CD8-positive, alpha-beta memory T cell (primary cell): ENCODE data around the gene TPPP3. TPM values are rescaled to one million over a fixed set of nuclear protein-coding genes. Genes with fewer than 3 reads are reported as not detected.
"Not testable (repeated sequence)": the region's sequence is repeated elsewhere in the genome, so short reads cannot be mapped to it uniquely, and the experiment has no call there.

ENCODE experiments used
- CTCF ChIA-PET: fragments of 350-600 bp; sonication (Branson Sonifier 250); formaldehyde crosslinking; loops from one replicate; lab custom pipeline; 2021; ENCODE audit warnings: antibody characterized with exemption; lab: Charles Lee
- POLR2A ChIA-PET: fragments of 350-600 bp; sonication (Branson Sonifier 250); formaldehyde crosslinking; loops from one replicate; lab custom pipeline; 2021; ENCODE audit warnings: antibody characterized with exemption; lab: Charles Lee
- DNase-seq, 5 donors: peaks; one replicate each; pipeline versions ENCODE4 v3.0.0 to v3.0.0-alpha.2; 2020 to 2022; ENCODE audit warnings: mixed read lengths in 1 of 5
- H3K27ac ChIP-seq: one replicate; pipeline ENCODE4 v1.7.0; 2013; ENCODE audit warnings: low read depth, mild to moderate bottlenecking, low read length, moderate library complexity
- H3K27me3 ChIP-seq: 2 replicates; pipeline ENCODE4 v1.7.0; 2013; ENCODE audit warnings: low read length, mild to moderate bottlenecking; ENCODE audit not compliant: insufficient read depth, poor library complexity, severe bottlenecking
- H3K36me3 ChIP-seq: 2 replicates; pipeline ENCODE4 v1.7.0; 2013; ENCODE audit warnings: mild to moderate bottlenecking, low read length, moderate library complexity; ENCODE audit not compliant: insufficient read depth
- H3K4me1 ChIP-seq: 2 replicates; pipeline ENCODE4 v1.7.0; 2013; ENCODE audit warnings: mild to moderate bottlenecking, low read length, moderate library complexity; ENCODE audit not compliant: insufficient read depth
- H3K4me3 ChIP-seq: 2 replicates; pipeline ENCODE4 v1.7.0; 2013; ENCODE audit warnings: mild to moderate bottlenecking, low read length
- H3K9me3 ChIP-seq: 2 replicates; pipeline ENCODE4 v1.7.0; 2013; ENCODE audit warnings: mild to moderate bottlenecking, low read length
- H3K27ac Mint-ChIP-seq, 8 donors: one replicate each; pipeline ENCODE4 v1.8.0; 2020 to 2021; ENCODE audit warnings: mixed read lengths in 8 of 8, mild to moderate bottlenecking in 6 of 8, inconsistent platforms in 3 of 8, moderate library complexity in 3 of 8
- H3K27me3 Mint-ChIP-seq, 2 donors: one replicate each; pipeline ENCODE4 v1.8.0; 2020 to 2021; ENCODE audit warnings: mixed read lengths in 2 of 2, mild to moderate bottlenecking in 1 of 2, moderate library complexity in 1 of 2
- H3K36me3 Mint-ChIP-seq, 3 donors: one replicate each; pipeline ENCODE4 v1.8.0; 2020 to 2021; ENCODE audit warnings: mixed read lengths in 3 of 3, inconsistent platforms in 1 of 3, mild to moderate bottlenecking in 1 of 3
- H3K4me1 Mint-ChIP-seq, 3 donors: one replicate each; pipeline ENCODE4 v1.8.0; 2020 to 2021; ENCODE audit warnings: mixed read lengths in 3 of 3, inconsistent platforms in 1 of 3, mild to moderate bottlenecking in 1 of 3
- H3K4me3 Mint-ChIP-seq, 7 donors: one replicate each; pipeline ENCODE4 v1.8.0; 2020 to 2021; ENCODE audit warnings: mixed read lengths in 7 of 7, mild to moderate bottlenecking in 6 of 7, moderate library complexity in 4 of 7, inconsistent platforms in 2 of 7
- H3K9me3 Mint-ChIP-seq, 5 donors: one replicate each; pipeline ENCODE4 v1.8.0; 2020 to 2022; ENCODE audit warnings: mixed read lengths in 5 of 5, mild to moderate bottlenecking in 3 of 5, moderate library complexity in 2 of 5, inconsistent platforms in 1 of 5
- polyA plus RNA-seq: library from polyadenylated mRNA; unstranded; fragments of 300-500 nt; fragmentation: Illumina TruSeq; gene quantifications from one replicate; pipeline ENCODE4 v1.2.3, GENCODE V29; 2021
- total RNA-seq, 2 experiments: library from RNA; stranded (reverse); gene quantifications; one replicate each; pipeline ENCODE4 v1.2.3, GENCODE V29; 2021

The TPPP3 gene
- total and polyA plus RNA-seq, 3 experiments from 2014 or later, result not detected

DNA sequence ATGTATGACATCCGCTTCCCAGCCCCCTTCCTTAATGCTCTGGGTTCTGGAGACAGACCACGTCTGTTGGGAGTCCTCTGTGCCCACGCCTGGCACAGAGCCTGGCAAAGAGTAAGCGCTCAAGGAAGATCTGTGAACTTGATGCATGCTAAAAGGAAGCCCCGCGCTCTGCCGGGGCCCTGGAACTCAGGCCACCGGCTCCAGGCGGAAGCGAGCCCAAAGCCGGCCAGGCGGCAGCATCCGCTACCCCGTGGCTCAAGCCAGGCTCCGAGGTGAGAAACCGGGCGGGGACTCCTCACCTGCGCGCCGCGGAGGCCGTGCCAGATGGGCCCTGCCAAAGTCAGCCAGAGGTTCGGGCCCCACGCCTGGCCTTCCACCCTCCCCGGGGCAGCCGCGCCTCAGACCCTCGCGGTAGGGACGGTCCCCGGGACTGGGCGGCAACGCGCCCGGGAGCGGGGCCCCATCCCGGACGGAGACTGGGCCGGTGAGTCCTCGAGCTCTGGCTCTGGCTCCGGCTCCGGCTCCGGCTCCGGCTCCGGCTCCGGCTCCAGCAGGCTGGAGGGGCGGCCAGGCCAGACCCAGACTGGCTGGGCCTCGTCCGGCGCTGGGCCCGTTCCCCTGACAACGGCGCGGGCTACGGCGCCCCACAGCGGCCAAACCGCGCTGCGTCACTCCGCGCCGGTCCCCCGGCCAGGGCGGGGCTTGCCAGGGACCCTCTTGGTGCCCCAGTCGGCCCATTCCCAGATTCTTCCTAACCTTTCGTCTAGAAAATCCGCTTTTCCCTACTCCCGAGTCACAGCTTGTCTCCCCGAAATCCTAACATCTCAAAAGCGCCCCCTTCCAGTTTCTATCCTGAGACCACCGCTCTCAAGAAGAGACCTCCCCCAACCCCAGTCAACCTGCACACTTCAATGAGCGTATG lies 22.8 kb upstream of the TPPP3 start, which contains the start of gene ZDHHC1:
Gene ZDHHC1 (minus strand): TSS at position 606 of the 922 bp plus-strand sequence. CDS start 8,702 bp downstream, outside the sequence.
- H3K36me3 Mint-ChIP-seq, result no peaks in the 10 kb centered on the region
- no peaks in the 10 kb centered on the region for H3K9me3 Mint-ChIP-seq
- peak within 1 kb of the TSS; percentile 64 to 87 (median 78) for H3K4me3 Mint-ChIP-seq
- Histone ChIP-seq H3K4me1 (peaks cover 8% of the 10 kb centered on the region), H3K27ac (no peak within 1 kb of the TSS), H3K4me3 (peak within 1 kb of the TSS; percentile 39), H3K9me3 (no peaks in the 10 kb centered on the region), H3K36me3 (no peaks in the 10 kb centered on the region), H3K27me3 (peaks cover 6% of the 10 kb centered on the region)
- ChIA-PET CTCF (interaction anchor here (0.8 to 2.4 kb wide), 7 partner anchors 12 to 441 kb away, joined by 3 to 10 read pairs (median 3); no protein-coding TSS in a partner anchor), POLR2A (no interaction called here)
- peak within 1 kb of the TSS in 6 of 8 donors; percentile 29 to 81 (median 65) for H3K27ac Mint-ChIP-seq
- H3K4me1 Mint-ChIP-seq, result peaks cover 6 to 22% (median 18%) of the 10 kb centered on the region in 3 donors
- DNase-seq, result peak; percentile 25 to 56 (median 42)
- H3K27me3 Mint-ChIP-seq, result peaks cover 23 to 43% of the 10 kb centered on the region in 2 donors

DNA sequence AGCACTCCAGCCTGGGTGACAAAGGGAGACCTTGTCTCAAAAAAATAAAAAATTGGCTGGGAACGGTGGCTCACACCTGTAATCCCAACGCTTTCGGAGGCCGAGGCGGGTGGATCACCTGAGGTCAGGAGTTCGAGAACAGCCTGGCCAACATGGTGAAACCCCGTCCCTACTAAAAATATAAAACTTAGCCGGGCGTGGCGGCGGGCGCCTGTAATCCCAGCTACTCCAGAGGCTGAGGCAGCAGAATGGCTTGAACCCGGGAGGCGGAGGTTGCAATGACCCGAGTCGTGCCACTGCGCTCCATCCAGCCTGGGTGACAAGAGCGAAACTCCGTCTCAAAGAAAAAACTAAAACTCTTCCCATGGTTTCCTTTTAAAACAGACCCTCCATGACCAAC lies 22.1 kb upstream of the TPPP3 start:
- H3K36me3 Mint-ChIP-seq, H3K9me3 Mint-ChIP-seq, H3K4me3 ChIP-seq, DNase-seq, H3K4me1 ChIP-seq, H3K36me3 ChIP-seq, H3K27ac ChIP-seq, POLR2A ChIA-PET, H3K9me3 ChIP-seq, H3K27me3 ChIP-seq: not testable (repeated sequence)
- Mint-ChIP-seq H3K4me3 (peak overlapping the region in 6 of 7 donors; percentile 34 to 55 (median 50)), H3K4me1 (peaks cover 6 to 22% (median 18%) of the 10 kb centered on the region in 3 donors), H3K27me3 (peaks cover 26 to 47% of the 10 kb centered on the region in 2 donors), H3K27ac (peak overlapping the region in 4 of 8 donors; percentile 20 to 33 (median 32))
- CTCF ChIA-PET, result interaction anchor here (1.6 kb wide), 1 partner anchor 9 kb away, joined by 3 read pairs; no protein-coding TSS in a partner anchor

DNA sequence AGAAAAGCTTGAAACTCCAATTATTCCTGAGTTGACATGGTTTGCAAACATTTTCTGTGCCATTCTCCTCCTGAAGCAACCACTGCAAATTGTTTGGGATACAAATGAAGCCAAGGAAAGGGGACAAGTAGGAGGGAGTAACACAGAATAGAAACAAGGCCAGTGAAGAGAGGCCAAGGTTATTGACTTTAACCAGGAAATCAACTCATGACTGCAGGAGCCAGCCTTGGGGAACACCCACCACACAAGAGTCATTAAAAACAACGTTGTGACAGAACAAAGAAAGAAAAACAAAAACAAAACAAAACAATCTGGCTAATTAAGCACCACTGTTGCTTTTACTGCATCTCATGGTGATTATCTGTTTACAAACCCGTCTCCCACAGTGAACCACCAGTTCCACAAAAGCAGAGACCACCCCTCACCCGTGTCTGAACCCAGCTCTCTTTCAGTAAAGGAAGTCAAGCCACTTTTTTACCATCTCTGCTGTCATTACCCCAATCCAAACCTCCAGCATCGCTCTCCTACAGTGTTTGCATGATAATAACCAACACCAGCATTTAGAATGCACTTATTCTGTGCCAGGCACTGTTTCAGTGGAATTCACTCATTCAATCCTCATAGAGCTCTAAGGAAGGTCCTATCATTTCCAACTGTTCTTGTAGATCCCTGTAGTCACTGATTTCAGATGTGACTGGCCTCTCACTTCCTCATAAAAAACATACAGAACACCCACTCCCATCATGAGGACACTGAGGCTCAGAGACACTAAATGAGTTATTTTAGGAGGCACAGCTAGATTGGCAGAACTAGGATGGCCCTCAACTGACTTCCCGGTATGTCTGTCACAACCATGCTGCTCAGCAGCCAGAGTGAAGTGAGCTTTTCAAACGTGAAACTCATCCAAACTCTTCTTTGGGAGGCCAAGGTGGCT lies 20.9 kb upstream of the TPPP3 start:
- DNase-seq, result no peak
- peaks cover 6 to 22% (median 18%) of the 10 kb centered on the region in 3 donors for H3K4me1 Mint-ChIP-seq
- Histone ChIP-seq H3K27ac (no peak overlapping the region), H3K9me3 (no peaks in the 10 kb centered on the region), H3K27me3 (peaks cover 6% of the 10 kb centered on the region), H3K4me3 (no peak overlapping the region), H3K4me1 (peaks cover 8% of the 10 kb centered on the region), H3K36me3 (no peaks in the 10 kb centered on the region)
- H3K9me3 Mint-ChIP-seq, result no peaks in the 10 kb centered on the region
- H3K27me3 Mint-ChIP-seq, result peaks cover 27 to 47% of the 10 kb centered on the region in 2 donors
- POLR2A ChIA-PET, result no interaction called here
- peak overlapping the region; percentile 3 to 49 (median 24) for H3K4me3 Mint-ChIP-seq
- H3K27ac Mint-ChIP-seq, result peak overlapping the region in 3 of 8 donors; percentile 4 to 61 (median 28)
- CTCF ChIA-PET, result interaction anchor here (0.7 to 1.6 kb wide), 2 partner anchors 10 to 170 kb away, joined by 3 read pairs; no protein-coding TSS in a partner anchor
- no peaks in the 10 kb centered on the region for H3K36me3 Mint-ChIP-seq

DNA sequence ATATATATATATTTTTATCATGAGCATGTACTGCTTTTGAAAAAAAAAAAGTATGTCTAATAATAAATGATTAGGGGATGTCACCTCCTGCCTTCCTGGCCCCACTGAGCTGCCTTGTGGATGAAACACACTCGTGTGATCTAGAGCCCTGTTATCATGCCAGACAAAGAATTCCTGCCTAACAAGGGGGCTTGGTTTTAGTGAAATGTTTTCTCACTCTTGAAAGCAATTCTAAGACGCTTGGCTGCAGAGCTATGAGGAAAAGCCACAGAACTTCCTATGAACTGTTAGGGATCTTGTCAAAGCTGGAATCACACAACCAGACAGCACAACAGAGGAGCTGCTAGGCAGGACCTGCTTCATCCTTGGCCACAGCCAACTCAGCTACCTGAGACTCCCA lies 19.0 kb upstream of the TPPP3 start:
- Histone ChIP-seq H3K27me3 (peaks cover 6% of the 10 kb centered on the region), H3K4me1 (peaks cover 8% of the 10 kb centered on the region), H3K27ac (no peak overlapping the region), H3K9me3 (no peaks in the 10 kb centered on the region), H3K4me3 (no peak overlapping the region), H3K36me3 (no peaks in the 10 kb centered on the region)
- Mint-ChIP-seq H3K4me3 (no peak overlapping the region), H3K27me3 (peaks cover 24 to 37% of the 10 kb centered on the region in 2 donors), H3K27ac (no peak overlapping the region), H3K4me1 (peaks cover 6 to 20% (median 18%) of the 10 kb centered on the region in 3 donors), H3K36me3 (no peaks in the 10 kb centered on the region), H3K9me3 (no peaks in the 10 kb centered on the region)
- DNase-seq, result no peak
- ChIA-PET CTCF (interaction anchor here (0.9 kb wide), 1 partner anchor 13 kb away, joined by 3 read pairs; no protein-coding TSS in a partner anchor), POLR2A (interaction anchor here (0.7 kb wide), 1 partner anchor 532 kb away, joined by 3 read pairs; no protein-coding TSS in a partner anchor)

DNA sequence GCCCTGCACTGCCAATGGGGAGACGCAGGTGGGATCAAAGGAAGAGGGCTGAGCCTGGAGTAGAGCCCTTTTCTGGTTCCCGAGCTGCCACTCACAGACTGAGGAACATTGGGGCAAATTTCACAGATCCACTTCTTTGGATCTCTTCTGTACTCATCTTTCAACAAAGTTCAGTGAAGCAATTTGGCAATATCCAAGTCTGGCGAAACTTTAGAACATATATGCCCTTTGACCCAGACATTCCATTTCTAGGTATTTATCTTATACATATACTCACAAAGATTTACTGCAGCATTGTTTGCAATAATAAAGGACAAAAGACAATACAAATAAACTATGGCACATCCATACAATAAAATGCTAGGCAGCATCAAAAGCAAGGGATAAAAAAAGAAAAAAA lies 18.0 kb upstream of the TPPP3 start:
- ChIA-PET POLR2A (no interaction called here), CTCF (no interaction called here)
- no peaks in the 10 kb centered on the region for H3K9me3 Mint-ChIP-seq
- H3K4me3 ChIP-seq, result no peak overlapping the region
- H3K4me1 ChIP-seq, result peaks cover 4% of the 10 kb centered on the region
- H3K27me3 Mint-ChIP-seq, result peaks cover 16 to 27% of the 10 kb centered on the region in 2 donors
- H3K4me3 Mint-ChIP-seq, result no peak overlapping the region
- H3K27me3 ChIP-seq, result no peaks in the 10 kb centered on the region
- no peak for DNase-seq
- peaks cover 2 to 13% (median 12%) of the 10 kb centered on the region in 3 donors for H3K4me1 Mint-ChIP-seq
- no peaks in the 10 kb centered on the region for H3K36me3 Mint-ChIP-seq
- H3K27ac Mint-ChIP-seq, result no peak overlapping the region
- no peaks in the 10 kb centered on the region for H3K9me3 ChIP-seq
- H3K36me3 ChIP-seq, result no peaks in the 10 kb centered on the region
- H3K27ac ChIP-seq, result no peak overlapping the region

DNA sequence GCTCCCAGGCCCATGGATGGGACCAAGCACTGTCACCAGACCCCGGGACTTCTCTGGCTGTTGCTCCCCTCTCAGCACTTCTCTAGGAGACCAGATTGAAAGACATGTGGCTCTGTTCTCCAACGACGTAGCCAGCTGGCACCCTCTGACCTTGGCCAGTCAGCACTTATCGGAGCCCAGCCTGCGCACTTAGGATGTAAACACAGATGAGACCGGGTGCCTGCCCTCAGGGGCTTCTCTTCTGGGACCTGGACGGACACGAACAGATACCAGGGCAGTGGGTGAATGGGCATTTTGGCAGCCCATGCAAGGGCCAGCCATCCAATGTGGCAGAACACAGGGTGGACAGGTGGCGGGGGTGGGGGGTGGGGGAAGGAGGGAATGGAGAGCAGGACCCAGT lies 16.3 kb upstream of the TPPP3 start:
- no peaks in the 10 kb centered on the region for H3K4me1 ChIP-seq
- peaks cover 0 to 8% (median 5%) of the 10 kb centered on the region in 3 donors for H3K4me1 Mint-ChIP-seq
- no peaks in the 10 kb centered on the region for H3K36me3 ChIP-seq
- H3K27ac ChIP-seq, result no peak overlapping the region
- ChIA-PET POLR2A (no interaction called here), CTCF (no interaction called here)
- no peak overlapping the region for H3K4me3 ChIP-seq
- H3K4me3 Mint-ChIP-seq, result no peak overlapping the region
- no peaks in the 10 kb centered on the region for H3K27me3 ChIP-seq
- no peak overlapping the region for H3K27ac Mint-ChIP-seq
- no peaks in the 10 kb centered on the region for H3K9me3 ChIP-seq
- H3K27me3 Mint-ChIP-seq, result peaks cover 15 to 21% of the 10 kb centered on the region in 2 donors
- DNase-seq, result no peak
- no peaks in the 10 kb centered on the region for H3K9me3 Mint-ChIP-seq
- H3K36me3 Mint-ChIP-seq, result no peaks in the 10 kb centered on the region

DNA sequence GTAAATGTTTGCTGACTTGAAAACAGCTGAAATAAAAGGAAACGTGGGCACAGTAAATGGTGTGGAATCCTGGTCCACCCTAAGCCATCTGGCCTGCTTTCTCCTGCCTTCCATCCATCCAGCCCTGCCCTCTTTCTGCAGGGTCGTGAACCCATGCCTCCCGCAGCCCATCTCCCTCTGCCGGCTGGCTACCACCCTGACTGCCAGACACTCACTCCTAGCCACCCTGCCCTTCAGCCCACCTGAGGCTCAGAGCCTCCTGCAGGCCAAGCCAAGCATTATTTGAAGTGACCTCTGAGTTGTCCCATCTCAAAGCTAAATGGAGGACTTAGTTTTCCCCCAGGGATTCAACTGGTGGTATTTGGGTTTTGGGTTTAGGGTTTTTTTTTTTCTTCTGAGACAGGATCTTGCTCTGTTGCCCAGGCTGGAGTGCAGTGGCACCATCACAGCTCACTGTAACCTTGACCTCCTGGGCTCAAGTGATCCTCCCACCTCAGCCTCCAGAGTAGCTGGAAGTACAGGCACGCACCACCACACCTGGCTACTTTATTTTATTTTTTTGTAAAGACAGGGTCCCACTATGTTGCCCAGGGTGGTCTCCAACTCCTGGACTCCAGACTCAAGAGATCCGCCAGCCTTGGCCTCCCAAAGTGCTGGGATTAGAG lies 14.6 kb upstream of the TPPP3 start:
- Histone ChIP-seq H3K36me3 (no peaks in the 10 kb centered on the region), H3K27me3 (no peaks in the 10 kb centered on the region), H3K4me3 (no peak overlapping the region), H3K4me1 (no peaks in the 10 kb centered on the region), H3K9me3 (no peaks in the 10 kb centered on the region), H3K27ac (no peak overlapping the region)
- Mint-ChIP-seq H3K36me3 (no peaks in the 10 kb centered on the region), H3K4me3 (no peak overlapping the region), H3K27me3 (peaks cover 10 to 18% of the 10 kb centered on the region in 2 donors), H3K27ac (peak overlapping the region in 1 of 8 donors; percentile 1), H3K9me3 (no peaks in the 10 kb centered on the region), H3K4me1 (no peaks in the 10 kb centered on the region)
- DNase-seq, result no peak
- POLR2A ChIA-PET, result no interaction called here
- CTCF ChIA-PET, result interaction anchor here (1.3 to 1.4 kb wide), 3 partner anchors 8 to 20 kb away, joined by 3 to 4 read pairs (median 3); no protein-coding TSS in a partner anchor
